GM18861 (cell line): Measurements from ENCODE around the gene ZNF184.

ENCODE experiments used
- ATAC-seq: cut with Tn5 transposase; IDR thresholded peaks from one replicate; pipeline ENCODE4 v1.9.1; 2021; ENCODE audit not compliant: unreplicated experiment

Gene ZNF184

DNA sequence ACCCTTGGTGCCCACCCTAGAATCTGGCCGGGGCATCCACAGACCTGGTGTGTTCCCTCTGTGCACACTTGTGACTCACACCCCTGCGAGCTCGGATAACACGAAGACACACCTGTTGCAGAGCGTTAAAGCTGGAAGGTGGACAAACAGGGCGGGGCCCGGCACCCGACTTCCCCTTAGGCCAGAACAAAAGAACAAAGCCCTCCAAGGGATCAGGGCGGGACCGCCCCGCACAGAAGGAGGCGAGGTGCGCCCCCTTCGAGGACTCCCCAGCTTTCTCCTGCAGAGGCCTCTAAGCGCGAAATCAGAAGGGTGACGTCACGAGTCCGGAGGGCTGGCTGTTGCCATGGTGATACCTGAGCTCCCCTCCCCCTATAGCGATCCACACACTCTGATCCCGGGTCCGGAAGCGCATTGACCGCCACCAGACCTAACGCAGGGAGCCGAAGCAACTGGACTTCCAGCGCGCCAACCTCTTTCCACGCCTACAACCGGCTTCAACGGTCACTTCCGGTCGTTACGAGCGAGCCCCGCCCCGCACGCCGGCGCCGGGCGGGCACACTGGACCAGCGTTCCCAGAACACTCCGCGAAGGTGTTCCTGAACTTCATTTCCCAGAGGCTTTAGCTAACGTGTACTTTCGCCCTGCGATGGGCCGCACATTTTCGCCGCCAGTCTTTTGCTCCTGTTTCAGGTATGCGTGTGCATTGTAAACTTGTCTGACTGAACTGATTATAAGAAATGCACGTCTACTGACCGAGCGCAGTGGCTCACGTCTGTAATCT is at the start of gene ZNF184:
TSS of gene ZNF184 (minus strand) at position 489 of the 784 bp plus-strand sequence. CDS start 811 bp downstream, outside the sequence.
- ATAC-seq: peak; percentile 63

DNA sequence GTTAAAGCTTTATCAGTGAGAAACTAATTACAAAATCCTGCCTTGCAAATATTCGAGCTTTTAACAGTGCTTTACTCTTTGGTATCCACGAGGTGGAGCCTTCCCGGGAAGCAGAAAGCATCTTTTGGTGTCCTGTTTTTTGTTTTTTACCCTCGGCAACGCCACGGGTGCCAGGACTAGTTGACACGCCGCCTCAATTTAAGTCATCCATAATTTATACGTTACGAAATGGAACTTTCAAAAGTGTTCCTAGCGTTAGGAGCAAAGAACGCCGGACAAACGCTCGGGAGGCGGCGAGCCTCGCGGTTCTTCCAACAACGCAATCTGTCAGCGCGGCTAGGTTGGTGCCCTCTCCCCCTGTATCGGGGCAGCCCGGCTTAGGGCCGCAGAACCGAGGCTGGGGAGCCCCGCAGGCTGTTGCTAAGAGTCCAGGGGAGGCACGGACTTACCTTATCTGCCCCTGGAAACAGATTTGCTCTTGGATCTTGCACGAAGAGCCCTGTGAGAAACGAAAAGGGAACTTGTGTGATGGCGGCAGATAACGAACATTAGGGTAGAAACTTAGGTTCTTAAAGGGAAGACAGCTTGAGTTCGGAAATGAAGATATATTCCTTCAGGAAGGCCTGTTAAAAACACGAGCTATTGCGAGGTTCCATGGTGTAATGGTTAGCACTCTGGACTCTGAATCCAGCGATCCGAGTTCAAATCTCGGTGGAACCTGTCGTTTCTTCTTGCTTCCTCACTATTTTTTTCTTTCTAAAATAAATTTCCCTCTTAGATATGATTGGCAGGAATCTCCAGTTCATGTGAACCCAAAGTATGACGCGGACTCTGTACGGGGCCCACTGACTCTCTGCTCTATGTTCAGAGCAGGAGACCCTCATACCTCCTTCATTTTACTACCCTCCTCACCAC is 46.2 kb upstream of the ZNF184 start:
- peak; percentile 52 for ATAC-seq

DNA sequence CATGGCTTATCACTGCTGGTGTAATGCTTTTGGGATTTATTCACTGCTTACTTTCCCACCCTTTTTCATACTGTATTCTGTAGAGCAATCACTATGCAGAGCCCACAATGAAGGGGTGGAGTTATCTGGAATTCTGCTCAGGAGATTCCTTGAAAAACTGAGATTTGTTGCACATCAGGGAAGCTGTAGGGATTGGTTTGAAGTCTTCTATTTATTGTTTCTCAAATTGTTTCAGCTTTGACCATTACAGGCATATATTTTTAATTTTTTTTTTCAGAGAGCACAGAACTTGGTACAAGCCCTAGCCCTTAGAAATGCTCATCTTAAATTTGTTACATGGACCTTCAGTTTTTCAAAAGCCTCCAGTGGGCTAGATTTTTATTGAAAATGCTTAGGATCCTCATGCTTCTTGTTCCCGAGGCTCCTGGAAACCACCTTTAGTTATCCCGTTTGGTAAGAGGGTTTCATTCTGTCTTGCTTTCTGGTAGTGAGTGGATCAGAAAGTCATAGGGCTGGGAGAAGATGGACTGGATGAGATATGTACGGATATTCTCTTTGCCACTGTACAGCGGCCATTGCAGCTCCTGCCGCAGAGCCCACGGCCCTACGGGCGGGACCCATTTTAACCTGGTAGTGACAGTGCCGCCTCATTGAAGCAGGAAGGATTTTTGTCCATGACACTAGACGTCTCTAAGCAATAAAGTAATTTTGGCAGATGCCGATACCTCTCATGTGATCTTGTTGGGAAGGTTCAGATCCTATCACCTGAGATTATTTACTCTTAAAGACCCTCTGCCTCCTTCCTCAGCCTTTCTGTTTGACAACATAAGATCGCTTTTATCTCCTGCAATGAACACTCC is 45.3 kb upstream of the ZNF184 start:
- ATAC-seq: peak; percentile 13

DNA sequence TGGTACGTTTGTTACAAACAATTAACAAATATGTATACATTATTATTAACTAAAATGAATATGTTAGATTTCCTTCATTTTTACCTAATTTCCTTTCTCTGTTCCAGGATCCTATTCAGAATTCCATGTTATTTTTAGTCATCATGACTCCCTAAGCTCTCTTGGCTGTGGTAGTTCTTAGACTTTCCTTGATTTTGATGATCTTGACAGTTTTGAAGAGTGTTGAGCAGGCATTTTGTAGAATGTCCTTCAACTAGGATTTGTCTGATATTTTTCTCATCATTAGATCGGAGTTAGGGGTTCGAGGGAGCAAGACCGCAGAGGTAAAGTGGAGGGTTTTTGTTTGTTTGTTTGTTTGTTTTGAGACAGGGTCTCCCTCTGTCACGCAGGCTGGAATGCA is 44.3 kb upstream of the ZNF184 start:
- ATAC-seq: no peak

DNA sequence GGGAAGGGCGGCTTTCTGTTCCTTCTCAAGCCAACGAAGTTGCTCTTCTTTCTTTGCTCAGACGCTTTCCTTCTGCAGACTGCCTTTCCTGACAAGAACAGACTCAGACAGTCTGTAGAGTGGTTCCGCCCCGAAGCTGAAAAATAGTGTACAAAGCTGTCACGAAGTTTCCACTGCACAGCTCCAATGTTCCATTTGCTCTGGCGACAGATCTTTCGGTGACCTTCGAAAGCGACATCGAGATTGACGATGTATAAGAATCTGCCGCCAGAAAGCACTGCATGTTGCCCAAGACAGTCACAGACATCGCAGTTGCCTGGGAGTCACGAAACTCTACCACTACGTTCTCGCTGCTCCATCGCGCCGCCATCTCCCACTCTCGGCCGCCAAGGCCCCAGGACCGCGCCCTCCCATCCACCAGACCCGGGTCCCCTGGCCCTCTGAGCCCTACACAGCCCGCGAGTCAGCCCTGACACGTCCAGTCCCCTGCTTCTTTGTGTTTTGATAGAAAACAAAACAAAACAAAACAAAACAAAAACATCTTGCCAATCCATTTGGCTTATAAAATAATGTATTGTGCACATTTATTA is 42.1 kb upstream of the ZNF184 start:
- ATAC-seq: no peak

DNA sequence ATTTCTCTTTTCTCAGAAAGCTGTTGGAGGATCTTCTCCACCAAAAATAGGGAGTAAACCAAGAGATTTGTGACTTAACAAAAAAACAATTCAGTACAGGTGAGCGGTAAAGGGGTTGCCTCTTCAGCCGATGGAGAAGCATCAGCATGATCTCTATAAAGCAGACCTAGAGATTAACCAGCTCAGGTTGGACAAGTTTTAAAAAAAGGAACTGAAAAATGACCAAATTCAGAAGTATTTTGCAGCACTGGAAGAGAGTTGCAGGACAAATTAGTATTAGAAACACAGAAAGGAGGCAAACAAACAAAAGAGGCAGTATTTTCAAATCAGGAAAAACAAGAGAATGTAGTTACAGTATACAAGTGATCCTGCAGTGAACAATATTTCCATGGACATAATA is 39.6 kb upstream of the ZNF184 start:
- ATAC-seq: no peak

DNA sequence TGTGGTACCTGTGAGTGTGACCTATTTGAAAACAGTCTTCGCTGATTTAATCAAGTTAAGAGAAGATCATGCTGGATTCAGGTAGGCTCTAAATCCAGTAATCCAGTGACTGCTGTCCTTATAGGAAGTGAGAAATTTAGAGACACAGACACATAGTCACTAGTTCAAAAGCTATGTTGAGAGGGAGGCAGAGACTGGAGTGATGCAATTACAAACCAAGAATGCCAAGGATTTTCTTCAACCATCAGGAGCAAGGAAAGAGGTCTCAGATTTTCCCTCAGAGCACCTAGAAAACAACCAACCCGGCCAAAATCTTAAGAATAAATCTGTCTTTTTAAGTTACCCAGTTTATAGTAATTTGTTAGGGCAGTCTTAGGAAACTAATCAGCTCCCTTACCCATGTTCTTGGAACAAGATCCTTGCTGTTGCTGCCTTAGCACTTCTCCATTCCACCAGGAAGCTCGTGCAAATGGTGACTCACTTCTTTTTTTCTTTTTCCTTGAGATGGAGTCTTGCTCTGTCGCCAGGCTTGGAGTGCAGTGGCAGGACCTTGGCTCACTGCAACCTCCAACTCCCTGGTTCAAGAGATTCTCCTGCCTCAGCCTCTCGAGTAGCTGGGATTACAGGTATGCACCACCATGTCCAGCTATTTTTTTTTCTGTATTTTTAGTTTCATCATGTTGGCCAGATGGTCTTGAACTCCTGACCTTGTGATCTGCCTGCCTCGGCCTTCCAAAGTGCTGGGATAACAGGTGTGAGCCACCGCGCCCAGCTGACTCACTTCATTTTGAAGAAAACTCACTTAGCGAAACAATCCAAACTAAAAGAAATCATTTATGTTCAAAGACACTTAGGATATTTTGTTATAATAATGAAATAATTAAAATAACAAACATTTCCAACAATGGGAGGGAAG is 34.4 kb upstream of the ZNF184 start:
- ATAC-seq: no peak

DNA sequence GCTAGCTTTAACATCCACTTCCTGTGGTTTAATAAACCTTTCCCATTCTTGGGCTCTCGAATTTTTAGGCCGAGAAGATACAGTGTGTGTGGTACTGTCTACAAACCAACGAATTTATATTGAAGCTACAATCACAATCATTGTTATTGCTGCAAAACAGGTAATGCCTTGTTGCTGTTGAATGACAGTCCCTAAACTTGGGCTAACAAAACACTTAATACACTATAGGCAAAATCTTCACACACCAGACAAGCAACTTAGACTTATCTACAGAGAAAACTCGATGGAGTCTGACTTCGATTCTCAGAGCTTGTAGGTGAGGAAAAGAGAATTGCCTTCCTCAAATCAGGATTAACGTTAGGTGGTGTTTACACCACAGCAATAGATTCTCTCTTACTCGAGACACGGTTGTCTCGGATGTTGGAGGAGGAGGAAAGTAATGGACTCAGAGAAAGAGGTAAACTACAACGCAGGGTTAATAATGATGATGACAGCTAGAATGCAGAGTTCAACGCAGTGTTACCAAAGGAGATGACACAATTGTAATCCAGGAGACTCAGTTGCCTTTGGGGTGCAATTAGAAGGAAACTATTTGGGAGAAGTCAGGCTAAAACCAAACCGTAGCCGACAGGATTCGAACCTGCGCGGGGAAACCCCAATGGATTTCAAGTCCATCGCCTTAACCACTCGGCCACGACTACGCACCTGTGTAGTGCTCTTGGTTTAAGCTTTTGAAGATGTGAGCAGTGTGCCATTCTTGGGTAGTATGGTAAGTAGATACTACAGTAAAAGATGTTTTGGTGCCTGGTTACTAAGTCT is 32.5 kb upstream of the ZNF184 start:
- ATAC-seq: no peak

DNA sequence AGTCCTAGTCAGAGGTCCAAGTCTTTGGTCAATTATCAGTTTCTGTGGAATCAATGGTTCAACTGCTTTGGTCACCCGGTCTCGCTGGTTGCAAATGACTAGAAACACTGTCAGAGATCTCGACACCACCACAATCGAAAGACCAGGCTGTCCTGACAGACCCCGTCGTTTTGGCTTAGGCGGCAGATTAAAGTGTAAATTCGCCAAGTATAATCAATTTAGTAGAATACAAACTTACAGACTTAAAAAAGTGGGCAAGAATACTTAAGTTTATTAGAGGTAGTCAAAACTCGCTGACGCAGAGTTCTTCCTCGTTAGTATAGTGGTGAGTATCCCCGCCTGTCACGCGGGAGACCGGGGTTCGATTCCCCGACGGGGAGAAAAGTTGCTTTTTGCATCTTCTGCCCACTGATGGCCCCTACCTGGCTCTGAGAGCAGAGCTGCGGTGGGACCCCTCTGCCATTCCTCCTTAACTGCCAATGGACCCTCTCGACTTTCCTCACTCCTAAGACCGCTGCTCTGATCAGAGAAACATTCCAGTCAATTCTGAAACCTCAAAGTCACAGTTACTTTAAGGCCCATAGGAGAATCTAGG is 30.6 kb upstream of the ZNF184 start:
- peak; percentile 30 for ATAC-seq

DNA sequence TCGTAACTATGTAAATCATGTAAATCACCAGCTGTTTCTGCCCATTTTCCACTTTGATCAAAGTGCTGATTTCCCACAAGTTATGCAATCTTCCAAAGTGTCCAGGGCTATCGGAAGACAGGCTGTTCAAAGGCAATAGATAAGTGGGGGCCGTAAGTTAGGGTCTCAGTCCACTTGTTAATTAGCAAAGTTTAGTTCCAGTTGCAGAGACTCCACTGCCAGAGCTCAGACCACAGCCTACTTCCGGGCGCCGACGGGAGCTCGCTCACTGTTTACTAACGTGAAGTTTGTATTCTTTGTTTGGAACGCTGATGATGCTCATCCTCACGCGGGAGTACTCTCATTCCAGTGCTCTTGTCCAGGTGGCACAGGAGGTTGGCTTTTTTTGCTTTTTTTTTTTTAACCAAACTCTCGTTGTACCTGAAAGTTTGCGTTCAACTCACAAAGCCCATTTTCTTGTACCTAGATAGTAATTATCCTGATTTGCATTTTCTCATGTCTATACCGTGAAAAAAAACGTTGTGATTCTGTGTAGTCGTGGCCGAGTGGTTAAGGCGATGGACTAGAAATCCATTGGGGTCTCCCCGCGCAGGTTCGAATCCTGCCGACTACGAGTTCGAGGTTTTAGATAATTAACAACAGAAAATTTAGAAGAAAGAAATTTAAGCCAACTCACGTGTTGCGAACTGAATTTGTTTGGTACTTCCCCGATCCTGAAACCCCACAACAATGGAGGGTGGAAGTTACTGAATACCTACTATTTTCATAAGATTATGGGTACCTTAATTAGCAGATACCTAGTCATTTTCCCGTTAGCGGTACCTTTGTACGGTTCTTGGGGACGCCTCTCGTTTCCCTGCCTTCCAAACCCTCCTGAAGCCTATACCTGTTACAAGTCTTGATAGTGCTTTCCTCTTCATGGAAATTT is 29.9 kb upstream of the ZNF184 start:
- peak; percentile 34 for ATAC-seq

DNA sequence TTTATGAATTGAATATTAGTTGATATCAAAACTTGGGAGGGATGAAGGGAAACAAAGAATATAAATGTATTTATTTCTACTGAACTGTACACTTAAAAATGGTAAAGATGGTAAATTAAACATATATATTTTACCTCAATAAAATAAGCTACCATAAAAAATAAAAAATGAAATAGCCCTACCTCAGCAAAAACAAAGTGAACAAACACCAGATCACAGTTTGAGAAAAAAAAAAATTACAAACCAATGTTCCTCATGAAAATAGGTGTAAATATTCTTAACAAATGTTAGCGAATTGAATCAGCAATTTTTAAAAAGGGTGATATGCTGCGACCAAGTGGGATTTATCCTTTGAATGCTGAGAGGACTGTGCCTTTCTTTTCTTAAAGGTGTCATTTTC is 28.3 kb upstream of the ZNF184 start:
- no peak for ATAC-seq

DNA sequence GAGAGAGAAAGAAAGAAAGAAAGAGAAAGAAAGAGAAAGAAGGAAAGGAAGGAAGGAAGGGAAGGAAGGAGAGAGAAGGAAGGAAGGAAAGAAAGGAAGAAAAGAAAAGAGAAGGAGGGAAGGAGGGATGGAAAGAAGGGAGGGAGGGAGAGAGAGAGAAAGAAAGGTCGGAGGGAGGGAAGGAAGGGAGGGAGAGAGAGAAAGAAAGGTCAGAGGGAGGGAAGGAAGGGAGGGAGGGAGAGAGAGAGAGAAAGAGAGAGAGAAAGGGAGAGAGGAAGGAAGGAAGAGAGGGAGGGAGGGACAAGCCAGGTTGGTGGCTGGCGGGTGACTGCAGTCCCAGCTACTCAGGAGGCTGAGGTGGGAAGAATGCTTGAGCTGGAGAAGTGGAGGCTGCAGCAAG is 27.3 kb upstream of the ZNF184 start:
- ATAC-seq: no peak

DNA sequence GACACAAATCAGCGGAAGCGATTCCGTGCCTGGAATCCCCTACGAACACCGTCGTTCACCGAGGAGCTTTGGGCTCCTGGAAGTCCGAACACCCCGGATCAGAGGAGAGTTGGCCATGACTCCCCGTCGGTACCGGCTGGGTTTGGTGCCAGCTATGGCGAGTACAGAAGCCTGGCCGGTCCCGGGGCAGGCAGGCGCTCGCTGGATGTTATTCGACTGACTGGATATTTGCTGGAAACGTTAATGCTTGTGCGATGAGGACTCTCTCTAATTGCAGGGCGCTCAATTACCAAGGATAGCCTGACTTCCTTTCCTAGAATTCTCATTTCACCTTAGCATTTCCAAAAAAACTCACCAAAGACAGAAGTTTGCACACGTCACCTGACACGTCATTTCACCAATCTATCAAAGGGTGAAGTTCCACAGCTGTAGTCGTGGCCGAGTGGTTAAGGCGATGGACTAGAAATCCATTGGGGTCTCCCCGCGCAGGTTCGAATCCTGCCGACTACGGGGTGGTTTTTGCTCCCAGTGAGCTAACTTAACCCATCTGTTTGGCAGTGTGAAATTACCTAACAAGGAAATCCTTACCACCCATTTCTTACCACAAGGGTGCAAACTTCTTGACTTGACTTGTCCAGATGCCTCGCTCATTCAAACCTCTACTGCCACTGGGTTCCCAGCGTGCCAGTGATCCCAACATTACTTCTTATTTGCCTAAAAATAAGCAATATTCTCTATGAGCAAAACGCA is 22.7 kb upstream of the ZNF184 start:
- ATAC-seq: peak; percentile 39

DNA sequence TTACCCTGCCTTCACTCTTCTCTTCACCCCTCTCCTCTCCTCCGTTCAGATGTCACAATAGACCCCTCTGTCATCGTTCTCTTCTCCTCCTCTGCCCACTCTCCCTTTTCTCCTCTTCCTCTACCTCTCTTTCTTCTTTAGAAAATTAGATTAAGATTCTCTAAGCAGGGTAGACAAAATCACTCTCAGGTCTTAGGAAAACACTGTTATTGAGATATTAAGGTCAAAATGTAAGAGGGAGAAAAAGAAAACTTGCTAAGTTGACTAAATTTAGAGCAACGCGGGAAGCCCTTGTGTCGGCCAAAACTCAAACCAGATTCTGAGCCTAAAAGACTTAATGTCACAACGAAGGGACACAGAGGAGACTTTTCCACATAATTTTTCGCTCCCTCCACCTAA is 22.1 kb upstream of the ZNF184 start:
- ATAC-seq: no peak

DNA sequence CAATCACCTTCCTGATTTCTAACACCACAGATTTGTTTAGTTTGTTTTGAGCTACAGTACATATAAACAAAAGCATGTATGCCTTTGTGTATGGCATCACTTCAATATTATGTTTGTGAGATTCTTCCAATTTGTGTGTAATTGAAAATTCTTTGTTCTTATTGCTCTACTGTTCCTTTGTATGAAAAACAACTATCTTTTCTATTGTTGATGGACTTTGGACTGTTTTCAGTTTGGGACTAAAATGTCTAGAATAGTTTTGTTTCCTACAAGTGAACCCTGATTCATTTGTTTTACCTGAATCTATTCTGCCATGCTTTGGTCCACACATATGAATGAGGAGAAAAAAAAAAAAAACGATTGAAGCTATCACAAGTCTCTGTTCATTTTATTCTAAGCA is 21.2 kb upstream of the ZNF184 start:
- no peak for ATAC-seq

DNA sequence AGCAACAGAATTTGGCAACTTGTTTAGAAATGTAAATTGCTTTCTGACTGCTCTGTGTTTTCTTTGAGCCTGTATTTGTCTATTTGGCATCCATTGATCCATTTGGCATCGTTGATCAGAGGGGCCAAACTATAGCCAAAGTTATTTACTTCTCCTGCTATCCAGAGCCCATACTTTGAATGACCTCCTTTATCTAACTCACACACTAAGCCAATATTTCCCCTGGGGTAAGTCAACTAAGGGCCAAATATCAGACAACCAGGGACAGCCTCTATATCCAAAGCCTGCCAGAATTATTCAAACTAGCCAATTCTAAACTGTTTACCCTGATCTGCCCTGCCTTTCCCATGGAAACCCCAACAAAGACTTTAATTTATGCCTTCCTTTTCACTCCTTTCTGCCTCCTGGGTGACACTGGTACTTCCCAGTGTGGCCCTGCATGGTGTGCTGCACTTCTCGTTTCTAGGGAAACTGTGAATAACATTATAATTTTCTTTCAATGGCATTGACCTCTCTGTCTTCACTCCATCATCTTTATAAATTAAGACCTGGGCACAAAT is 19.8 kb upstream of the ZNF184 start:
- ATAC-seq: no peak
